Measurements from ENCODE around the gene GALNT17.

- TF ChIP-seq, protein P1, sequence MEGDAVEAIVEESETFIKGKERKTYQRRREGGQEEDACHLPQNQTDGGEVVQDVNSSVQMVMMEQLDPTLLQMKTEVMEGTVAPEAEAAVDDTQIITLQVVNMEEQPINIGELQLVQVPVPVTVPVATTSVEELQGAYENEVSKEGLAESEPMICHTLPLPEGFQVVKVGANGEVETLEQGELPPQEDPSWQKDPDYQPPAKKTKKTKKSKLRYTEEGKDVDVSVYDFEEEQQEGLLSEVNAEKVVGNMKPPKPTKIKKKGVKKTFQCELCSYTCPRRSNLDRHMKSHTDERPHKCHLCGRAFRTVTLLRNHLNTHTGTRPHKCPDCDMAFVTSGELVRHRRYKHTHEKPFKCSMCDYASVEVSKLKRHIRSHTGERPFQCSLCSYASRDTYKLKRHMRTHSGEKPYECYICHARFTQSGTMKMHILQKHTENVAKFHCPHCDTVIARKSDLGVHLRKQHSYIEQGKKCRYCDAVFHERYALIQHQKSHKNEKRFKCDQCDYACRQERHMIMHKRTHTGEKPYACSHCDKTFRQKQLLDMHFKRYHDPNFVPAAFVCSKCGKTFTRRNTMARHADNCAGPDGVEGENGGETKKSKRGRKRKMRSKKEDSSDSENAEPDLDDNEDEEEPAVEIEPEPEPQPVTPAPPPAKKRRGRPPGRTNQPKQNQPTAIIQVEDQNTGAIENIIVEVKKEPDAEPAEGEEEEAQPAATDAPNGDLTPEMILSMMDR (IDR thresholded peaks at IDR 0.05) = no peak
- no peak for TF ChIP-seq POLR2A (IDR thresholded peaks at IDR 0.05)
Observed at GRCh38 chr7:71106226-71106625, 25.7 kb upstream of the GALNT17 start.
